GM19324 (cell line): ENCODE measurements around the gene FBF1.
"Not testable (repeated sequence)": the region's sequence is repeated elsewhere in the genome, so short reads cannot be mapped to it uniquely, and the experiment has no call there.

Experiments used
- ATAC-seq: cut with Tn5 transposase; IDR thresholded peaks from one replicate; pipeline ENCODE4 v1.9.1; 2021; ENCODE audit warnings: mild to moderate bottlenecking, moderate library complexity; ENCODE audit not compliant: unreplicated experiment, low FRiP score

The FBF1 gene

DNA sequence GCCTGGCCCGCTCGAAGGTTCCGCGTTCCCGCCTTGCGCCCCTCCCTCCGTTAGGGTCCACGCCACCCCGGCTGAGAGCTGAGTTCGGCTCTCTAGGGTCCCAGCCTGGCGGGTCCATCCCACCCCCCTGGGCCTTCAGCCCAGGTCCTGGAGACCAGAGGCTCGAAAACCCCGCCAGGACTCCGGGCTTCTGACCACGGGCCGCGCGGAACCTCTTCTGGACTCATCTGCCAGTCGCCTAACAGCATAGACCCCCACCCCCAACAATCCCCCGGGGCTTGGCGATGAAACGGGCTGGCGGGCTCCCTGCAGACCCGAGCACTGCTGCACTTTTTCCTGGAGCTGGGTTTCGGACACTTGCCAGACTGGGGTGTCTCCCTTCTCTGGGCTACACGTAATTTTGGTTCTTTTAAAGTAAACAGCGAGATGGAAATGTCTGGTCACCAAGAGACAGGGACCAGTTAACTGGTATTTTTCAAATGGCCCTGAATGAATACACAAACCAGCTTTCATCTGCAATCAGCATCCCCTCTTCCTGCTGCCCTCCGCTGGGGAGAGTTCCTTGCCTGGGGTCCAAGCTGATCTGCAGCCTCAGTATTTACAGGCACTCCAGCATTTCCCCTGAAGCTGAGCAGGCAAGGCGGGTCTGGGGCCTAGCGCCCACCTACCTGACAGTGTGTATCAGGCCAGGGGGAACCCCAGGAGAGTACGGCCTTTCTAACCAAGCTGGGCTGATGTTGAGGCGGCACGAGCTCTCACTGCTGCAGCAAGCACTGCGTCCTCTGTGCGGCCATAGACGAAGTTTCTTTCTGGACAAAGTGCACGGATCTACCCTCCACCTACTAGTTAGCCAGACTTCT lies 43.5 kb downstream of the FBF1 start:
- ATAC-seq = no peak

DNA sequence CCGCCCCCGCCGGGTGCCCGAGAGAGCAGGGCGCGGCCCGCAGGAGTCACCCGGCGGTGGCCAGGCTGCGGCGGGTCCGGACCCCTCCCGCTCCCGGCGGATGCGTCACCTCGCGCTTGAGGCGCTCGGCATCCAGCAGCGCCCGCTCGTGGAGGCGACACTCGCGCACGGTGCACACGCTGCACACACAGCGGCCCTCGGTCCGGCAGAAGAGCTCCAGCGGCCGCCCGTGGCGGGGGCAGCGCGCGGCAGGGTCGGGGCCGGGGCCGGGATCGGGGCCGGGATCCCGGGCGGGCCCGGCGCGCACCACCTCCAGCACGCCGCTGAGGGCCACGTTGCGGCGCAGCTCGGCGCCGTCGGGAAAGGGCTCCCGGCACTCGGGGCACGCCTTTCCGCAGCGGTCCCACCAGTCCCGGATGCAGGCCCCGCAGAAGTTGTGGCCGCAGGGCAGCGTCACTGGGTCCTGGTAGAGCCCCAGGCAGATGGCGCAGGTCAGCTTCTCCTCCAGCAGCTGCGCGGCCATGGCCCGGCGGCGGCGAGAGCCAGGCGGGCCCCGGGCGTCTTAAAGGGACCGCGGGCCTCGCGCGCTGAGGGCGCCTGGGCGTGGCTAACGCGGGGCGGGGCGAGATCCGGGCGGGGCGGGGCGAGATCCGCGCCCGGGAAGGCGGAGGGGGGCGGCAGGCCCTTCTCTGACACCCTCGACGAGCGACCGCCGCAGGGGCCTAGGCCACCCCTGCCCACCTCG lies 44.3 kb downstream of the FBF1 start, which contains the start of gene TRIM65:
TRIM65 (minus strand) TSS at position 537 of the 745 bp plus-strand sequence; CDS start at position 523, 14 bp downstream.
- ATAC-seq = peak; percentile 61

DNA sequence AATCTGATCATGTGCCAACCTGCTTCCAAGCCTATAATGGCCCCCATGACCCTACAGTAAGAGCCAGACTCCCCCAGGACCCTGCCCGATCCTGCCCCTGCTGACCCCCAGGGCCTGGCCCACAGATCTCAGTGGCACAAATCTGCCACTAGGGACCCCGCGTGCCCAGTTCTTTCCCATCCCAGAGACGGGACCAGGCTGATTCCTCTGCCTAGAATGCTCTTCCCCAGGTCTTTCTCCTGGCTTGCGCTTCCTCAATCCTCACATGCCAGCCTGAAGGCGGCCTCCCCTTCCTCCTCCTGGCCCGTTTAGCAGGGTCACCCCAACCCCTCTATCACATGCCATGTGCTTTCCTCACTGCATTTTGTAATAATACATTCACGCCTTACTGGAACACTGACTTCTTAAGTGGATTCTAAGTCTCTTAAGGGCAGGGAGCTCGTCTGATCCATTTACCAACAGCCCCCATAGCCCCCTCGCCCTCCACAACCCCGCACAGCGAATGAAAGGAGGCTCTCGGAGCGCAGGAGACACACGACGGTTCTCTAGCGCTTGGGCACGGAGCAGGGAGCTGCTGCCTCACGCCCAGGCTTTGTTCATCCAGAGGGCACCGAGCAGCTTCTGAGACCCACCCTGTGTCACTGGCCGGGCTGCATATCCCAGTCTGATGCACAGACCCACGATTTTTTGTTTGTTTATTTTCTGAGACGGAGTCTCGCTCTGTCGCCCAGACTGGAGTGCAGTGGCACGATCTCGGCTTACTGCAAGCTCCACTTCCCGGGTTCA lies 45.3 kb downstream of the FBF1 start:
- no peak for ATAC-seq

GRCh38 chr17:75894049-75894733 lies 46.7 kb downstream of the FBF1 start:
- ATAC-seq = no peak

DNA sequence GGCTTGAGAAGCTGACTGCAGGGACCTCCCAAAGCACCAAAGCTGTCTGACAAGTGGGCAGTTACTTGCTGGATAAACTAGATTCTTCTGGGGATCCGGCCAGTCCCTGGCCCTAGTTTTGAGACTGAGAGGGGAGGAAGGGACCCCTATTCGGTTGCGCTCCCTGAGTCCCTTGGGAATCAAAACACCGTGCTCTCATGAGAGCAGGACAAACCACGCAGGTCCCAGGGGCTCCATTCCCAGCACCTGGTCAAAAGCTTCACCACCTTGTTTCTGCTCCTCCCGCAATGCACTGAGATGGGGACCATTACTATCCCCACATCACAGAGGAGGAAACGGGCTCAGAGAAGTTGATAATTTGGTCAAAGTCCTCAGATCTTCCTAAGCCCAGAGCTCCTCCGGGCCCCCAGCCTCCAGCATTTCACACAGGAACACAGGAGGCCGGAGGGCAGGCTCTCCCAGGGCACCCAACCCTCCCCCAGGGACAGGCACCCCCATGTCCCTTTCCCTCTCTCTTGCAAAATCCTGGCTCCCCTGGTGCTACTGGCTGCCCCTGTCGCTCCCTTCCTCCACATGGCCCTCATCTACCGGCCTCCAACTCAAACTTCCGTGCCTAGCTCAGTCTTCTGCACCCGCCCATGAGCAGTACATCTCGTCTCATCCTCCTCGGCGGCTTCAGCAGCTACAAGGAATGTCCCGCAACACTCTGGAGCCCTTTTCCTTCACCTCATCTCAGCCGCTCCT lies 47.4 kb downstream of the FBF1 start:
- ATAC-seq = no peak

GRCh38 chr17:75892556-75893224 lies 48.2 kb downstream of the FBF1 start:
- no peak for ATAC-seq

DNA sequence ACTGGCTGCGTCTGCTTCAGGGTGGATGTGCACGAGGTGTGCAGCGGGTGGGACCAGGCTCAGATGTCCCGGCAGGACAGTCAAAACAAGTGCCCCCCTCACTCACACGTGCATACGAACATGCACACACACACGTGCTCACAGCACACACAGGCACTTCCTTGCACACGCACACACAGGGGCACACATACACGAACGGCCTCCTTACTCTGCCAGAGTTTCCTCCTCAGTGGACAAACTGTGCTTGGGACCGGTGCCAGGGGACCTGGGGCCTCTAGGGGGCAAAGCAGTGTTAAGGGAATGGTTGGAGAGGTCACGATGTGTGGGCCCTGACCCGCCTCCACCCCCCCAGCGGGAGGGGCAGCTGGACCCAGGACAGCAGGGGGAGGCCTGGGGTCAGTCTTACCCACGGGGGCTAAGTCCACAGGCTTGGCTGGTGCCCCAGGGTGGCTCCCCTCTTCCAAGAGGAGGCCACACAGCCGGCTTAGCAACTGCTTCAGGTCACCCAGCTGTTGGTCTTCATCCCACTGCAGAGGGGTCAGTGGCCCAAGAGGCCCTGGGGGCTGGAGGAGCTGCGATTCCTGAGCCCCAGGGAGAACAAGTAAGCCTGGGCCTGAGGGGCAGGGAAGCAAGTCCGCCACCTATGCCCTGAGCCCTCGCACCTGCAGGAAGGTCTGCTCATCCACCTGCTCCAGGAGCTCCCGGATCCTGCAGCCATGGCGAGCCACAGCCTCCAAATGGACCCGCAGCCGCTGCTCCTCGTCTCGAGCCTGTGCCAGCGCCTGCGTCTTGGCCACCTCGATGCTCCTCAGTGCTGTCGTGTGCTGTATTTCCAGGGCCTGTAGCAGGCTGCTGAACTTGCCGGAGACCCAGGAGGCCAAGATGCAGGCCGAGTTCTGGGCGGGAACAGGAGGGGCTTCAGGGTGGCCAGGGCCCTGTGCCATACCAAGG lies 49.0 kb downstream of the FBF1 start:
- no peak for ATAC-seq

GRCh38 chr17:75891022-75891604 lies 49.7 kb downstream of the FBF1 start:
- ATAC-seq = no peak

DNA sequence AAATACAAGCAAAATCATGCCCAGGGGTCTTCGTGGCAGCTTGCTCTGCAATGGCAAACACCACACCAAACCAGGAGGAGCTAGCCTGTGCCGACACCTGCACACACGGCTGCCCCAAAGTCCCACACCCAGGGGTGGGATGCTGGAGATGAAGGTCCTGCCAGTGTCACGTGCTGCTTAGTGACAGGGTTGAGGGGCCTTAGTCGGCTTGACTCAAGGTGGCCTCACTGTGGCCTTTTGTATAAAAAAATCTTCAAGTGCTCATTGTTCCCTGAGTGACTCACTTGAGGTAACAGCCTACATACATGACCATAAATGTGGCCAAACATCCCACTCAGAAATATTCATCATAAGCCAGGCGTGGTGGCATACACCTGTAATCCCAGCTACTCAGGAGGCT lies 51.4 kb downstream of the FBF1 start:
- ATAC-seq = no peak

DNA sequence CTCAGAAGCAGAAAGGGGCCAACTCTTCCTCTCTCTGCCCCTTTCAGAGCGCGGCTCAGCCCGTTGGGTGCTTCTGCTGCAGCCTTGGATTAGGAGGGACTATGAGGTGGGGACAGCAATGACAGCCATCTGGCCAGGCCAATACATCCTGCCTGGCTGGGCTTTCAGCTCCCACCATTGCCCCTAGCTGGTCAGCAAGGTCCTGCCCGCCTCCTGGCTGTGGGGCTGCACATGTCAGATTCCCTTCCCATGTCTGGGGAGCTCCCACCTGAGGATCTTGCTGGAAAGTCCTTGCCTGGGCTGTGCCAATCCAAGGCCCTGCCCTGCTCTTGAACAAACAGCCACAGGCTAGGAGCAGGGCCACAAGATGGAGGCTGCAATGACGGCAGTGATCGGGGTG lies 52.4 kb downstream of the FBF1 start:
- ATAC-seq = no peak

DNA sequence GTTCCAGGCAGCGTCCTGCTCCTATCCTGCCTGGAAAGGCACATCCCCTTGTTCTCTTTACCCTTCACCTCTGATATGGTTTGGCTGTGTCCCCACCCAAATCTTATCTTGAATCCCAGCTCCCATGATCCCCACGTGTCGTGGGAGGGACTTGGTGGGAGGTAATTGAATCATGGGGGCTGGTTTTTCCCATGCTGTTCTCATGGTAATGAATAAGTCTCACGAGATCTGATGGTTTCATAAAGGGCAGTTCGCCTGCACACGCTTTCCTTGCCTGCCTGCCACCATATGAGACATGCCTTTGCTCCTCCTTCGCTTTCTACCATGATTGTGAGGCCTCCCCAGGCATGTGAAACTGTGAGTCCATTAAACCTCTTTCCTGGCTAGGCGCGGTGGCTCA lies 55.0 kb downstream of the FBF1 start:
- not testable (repeated sequence) for ATAC-seq

DNA sequence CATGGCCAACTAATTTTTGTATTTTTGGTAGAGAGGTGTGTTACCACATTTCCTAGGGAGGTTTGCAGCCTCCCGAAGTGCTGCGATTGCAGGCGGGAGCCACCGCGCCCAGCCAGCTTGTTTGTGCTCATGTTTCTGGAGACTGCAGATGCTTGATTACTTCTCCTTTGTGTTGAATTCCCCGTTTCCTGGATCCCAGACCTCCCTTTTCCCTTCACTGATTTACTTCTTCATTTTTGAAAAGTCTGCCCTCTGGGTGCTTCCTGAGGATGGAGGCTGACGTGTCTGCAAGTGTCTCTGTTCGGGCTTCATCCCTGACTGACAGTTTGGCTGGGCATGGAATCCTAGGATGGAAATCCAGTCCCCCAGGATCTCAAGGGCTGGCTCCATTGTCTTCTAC lies 55.4 kb downstream of the FBF1 start:
- no peak for ATAC-seq

- ATAC-seq = no peak
Measured at GRCh38 chr17:75881678-75882454, 59.0 kb downstream of the FBF1 start.

- no peak for ATAC-seq
Measured at GRCh38 chr17:75880266-75880665, 60.6 kb downstream of the FBF1 start.

DNA sequence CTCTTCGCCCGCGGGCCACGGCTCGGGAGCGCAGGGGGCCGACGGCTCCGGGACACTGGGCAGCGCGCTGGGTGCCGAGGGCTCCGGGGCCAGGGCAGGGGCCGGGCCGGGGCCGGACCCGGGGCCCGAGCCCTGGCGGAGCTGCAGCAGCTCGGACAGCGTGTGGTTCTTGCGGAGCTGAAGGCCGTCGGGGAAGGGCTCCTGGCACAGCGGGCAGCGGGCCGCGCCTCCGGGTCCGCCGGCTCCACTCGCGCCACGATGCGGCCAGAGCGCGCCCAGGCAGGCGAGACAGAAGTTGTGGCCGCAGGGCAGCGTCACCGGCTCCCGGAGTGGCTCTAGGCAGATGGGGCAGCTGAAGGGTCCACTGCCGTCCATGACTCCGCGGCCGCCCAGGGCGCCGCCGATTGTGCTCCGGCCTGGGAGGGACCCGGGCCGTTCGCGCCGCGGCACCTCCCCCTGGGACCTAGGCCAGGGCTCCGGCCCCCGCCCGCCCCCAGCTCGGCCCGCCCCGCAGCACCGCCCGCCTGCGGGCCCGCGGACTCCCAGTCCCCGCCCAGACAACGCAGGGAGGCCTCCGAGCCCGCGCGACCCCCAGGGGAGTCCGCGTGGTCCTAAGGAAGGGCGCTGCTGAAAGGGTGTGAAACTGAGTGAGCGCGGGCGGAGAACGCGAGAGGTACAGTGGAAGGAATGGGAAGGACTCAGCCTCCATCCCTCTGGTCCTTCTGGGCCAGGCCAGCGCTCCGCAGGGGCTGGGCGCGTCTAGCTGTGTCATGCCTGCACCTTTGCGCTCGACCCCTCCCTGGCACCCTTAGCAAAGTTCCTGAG lies 62.5 kb downstream of the FBF1 start, which contains the start of gene TRIM47:
TRIM47 (minus strand) TSS at position 408 of the 825 bp plus-strand sequence; CDS start at position 375, 33 bp downstream.
- no peak for ATAC-seq

DNA sequence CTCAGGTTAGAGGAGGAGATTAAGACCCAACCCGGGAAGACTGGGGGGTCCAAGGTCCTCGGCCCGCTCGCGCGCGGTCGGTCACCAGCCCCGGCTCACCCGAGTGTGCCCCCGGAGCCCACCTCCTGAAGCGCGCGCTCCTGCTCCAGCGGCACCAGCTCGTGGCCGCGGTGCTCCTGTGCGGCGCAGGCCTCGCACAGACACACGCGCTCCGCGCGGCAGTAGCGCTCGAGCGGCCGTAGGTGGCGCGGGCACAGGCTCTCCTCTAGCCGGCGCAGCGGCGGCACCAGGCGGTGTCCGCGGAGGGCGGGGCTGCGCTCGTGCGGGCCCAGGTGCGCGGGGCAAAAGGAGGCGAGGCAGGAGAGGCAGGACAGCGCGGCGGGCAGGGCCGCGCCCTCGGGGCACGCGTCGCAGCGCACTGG lies 63.1 kb downstream of the FBF1 start:
- ATAC-seq = no peak
